MM.1S (cell line): ENCODE data around the gene TRIM63.

Experiments
- DNase-seq: peaks from one replicate; pipeline ENCODE4 v3.0.0-alpha.2; 2015
- H2AFZ ChIP-seq: fragments of 300-600 bp; sonication (generic); 2 replicates; pipeline ENCODE4 v1.6.0; 2016; ENCODE audit warnings: antibody characterized with exemption, low read length
- H3F3A ChIP-seq: fragments of 300-600 bp; sonication (generic); 2 replicates; pipeline ENCODE4 v1.6.1; 2016; ENCODE audit warnings: mild to moderate bottlenecking, antibody characterized with exemption, low read length, moderate library complexity, mixed read lengths; ENCODE audit not compliant: insufficient read depth
- H3K27ac ChIP-seq: fragments of 300-600 bp; sonication (generic); 2 replicates; pipeline ENCODE4 v1.5.1; 2016; ENCODE audit warnings: mild to moderate bottlenecking, low read length
- H3K27me3 ChIP-seq: fragments of 300-600 bp; sonication (generic); replicated peaks from 2 replicates; pipeline ENCODE4 v1.6.0; 2016; ENCODE audit warnings: low read length; ENCODE audit not compliant: insufficient read depth
- H3K36me3 ChIP-seq: fragments of 300-600 bp; sonication (generic); replicated peaks from 2 replicates; pipeline ENCODE4 v1.6.1; 2016; ENCODE audit warnings: mild to moderate bottlenecking, low read length, mixed read lengths; ENCODE audit not compliant: insufficient read depth
- H3K4me1 ChIP-seq: fragments of 300-600 bp; sonication (generic); 2 replicates; pipeline ENCODE4 v1.6.1; 2016; ENCODE audit warnings: low read length, mixed read lengths
- H3K4me2 ChIP-seq: fragments of 300-600 bp; sonication (generic); 2 replicates; pipeline ENCODE4 v1.6.0; 2016; ENCODE audit warnings: low read depth, low read length
- H3K4me3 ChIP-seq: fragments of 300-600 bp; sonication (generic); 2 replicates; pipeline ENCODE4 v1.5.1; 2016; ENCODE audit warnings: low read length, mixed read lengths
- H3K79me2 ChIP-seq: fragments of 300-600 bp; sonication (generic); 2 replicates; pipeline ENCODE4 v1.6.1; 2016; ENCODE audit warnings: mixed run types, low read length, mixed read lengths
- H3K9ac ChIP-seq: fragments of 300-600 bp; sonication (generic); 2 replicates; pipeline ENCODE4 v1.6.1; 2016; ENCODE audit warnings: low read length, mixed read lengths
- H3K9me2 ChIP-seq: fragments of 300-600 bp; sonication (generic); replicated peaks from 2 replicates; pipeline ENCODE4 v1.6.1; 2016; ENCODE audit warnings: mild to moderate bottlenecking, low read length, mixed read lengths; ENCODE audit not compliant: insufficient read depth
- H3K9me3 ChIP-seq: fragments of 300-600 bp; sonication (generic); replicated peaks from 2 replicates; pipeline ENCODE4 v1.6.1; 2016; ENCODE audit warnings: mild to moderate bottlenecking, low read length, mixed read lengths; ENCODE audit not compliant: insufficient read depth
- H4K20me1 ChIP-seq: fragments of 300-600 bp; sonication (generic); 2 replicates; pipeline ENCODE4 v1.6.1; 2016; ENCODE audit warnings: mild to moderate bottlenecking, low read length, moderate library complexity, mixed read lengths; ENCODE audit not compliant: insufficient read depth
- EZH2 ChIP-seq: fragments of 300-600 bp; sonication (generic); optimal IDR thresholded peaks from 2 replicates; pipeline ENCODE3; 2017; ENCODE audit warnings: low read depth, mild to moderate bottlenecking, antibody characterized with exemption, low read length, mixed read lengths
- EZH2phosphoT487 ChIP-seq: fragments of 300-600 bp; sonication (generic); IDR thresholded peaks from 2 replicates; pipeline ENCODE4 v1.6.1; 2018; ENCODE audit warnings: antibody characterized with exemption, low read length
- TF ChIP-seq, protein P1 (sequence below): fragments of 300-600 bp; sonication (generic); IDR thresholded peaks from 2 replicates; pipeline ENCODE4 v1.5.1; 2016; ENCODE audit warnings: antibody characterized with exemption, low read length, mixed read lengths

Gene TRIM63

DNA sequence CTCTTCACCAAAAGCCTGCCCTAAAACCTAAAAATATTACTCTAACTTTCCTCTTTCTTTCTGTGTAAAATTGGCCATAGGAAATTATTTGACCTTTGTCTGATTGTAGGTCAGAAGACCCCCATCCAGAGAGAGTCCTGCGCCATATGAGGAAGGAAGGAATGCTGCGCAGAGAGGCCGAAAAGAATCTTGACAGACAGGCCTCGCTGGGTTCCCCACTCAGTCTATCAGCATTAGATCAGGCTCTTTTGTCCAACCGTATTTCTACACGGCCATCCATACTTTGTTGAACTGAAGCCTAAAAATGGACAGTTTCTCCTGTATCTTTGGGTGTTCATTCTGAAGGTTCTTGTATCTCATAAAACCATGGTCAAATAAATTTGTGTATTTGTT is 17.2 kb downstream of the TRIM63 start:
- Histone ChIP-seq H3K9me2 (no peaks in the 10 kb centered on the region), H3K36me3 (no peaks in the 10 kb centered on the region), H3K27ac (no peak overlapping the region), H3K4me2 (no peak overlapping the region), H3K79me2 (no peaks in the 10 kb centered on the region), H2AFZ (no peak overlapping the region), H3K4me3 (no peak overlapping the region), H3K4me1 (no peaks in the 10 kb centered on the region), H3K9me3 (no peaks in the 10 kb centered on the region), H3K9ac (no peak overlapping the region), H3F3A (no peaks in the 10 kb centered on the region), H4K20me1 (no peaks in the 10 kb centered on the region), H3K27me3 (peaks cover 53% of the 10 kb centered on the region)
- no peak for DNase-seq
- TF ChIP-seq EZH2phosphoT487 (no peak), EZH2 (no peak)
- TF ChIP-seq, protein P1, sequence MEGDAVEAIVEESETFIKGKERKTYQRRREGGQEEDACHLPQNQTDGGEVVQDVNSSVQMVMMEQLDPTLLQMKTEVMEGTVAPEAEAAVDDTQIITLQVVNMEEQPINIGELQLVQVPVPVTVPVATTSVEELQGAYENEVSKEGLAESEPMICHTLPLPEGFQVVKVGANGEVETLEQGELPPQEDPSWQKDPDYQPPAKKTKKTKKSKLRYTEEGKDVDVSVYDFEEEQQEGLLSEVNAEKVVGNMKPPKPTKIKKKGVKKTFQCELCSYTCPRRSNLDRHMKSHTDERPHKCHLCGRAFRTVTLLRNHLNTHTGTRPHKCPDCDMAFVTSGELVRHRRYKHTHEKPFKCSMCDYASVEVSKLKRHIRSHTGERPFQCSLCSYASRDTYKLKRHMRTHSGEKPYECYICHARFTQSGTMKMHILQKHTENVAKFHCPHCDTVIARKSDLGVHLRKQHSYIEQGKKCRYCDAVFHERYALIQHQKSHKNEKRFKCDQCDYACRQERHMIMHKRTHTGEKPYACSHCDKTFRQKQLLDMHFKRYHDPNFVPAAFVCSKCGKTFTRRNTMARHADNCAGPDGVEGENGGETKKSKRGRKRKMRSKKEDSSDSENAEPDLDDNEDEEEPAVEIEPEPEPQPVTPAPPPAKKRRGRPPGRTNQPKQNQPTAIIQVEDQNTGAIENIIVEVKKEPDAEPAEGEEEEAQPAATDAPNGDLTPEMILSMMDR, result no peak

DNA sequence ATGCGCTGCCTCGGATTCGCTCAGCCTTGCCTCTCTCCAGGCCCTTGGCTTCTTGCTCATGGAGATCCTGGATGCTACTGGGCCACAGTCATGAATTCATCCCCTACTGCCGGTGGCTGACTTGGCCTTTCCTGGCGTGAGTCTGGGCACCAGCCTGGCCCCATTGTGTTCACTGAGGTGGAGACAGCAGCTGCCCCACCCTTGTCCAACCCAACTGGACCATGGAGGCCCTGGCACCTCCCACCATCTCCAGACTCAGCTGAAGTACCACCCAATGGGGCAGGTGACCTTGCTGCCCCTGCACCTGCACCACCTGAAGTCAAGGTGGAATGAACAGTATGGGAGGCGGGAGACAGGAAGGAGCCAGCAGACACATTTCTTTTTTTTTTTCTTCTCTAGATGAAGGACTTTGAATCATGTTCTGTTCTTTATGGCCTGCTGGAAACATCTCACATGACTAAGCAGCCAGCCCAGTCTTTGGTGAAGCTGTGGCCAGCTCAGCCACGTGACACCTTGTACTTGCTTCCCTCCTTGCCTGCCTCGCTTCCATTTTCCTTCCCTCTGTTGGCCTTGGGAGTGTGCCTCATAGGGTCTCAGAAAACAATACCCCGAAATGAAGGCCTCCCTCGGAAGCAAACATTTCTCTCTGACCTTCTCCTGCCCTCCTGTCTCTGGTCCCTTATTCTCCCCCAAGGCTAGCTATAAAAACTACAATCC is 17.7 kb downstream of the TRIM63 start:
- no peaks in the 10 kb centered on the region for H3K36me3 ChIP-seq
- H3K9me3 ChIP-seq, result no peaks in the 10 kb centered on the region
- H3K27me3 ChIP-seq, result peaks cover 54% of the 10 kb centered on the region
- H4K20me1 ChIP-seq, result no peaks in the 10 kb centered on the region
- no peak overlapping the region for H2AFZ ChIP-seq
- TF ChIP-seq, protein P1, result no peak
- TF ChIP-seq EZH2phosphoT487, result no peak
- TF ChIP-seq EZH2, result no peak
- no peaks in the 10 kb centered on the region for H3K79me2 ChIP-seq
- H3K9ac ChIP-seq, result no peak overlapping the region
- DNase-seq, result no peak
- no peaks in the 10 kb centered on the region for H3F3A ChIP-seq
- H3K27ac ChIP-seq, result no peak overlapping the region
- H3K4me1 ChIP-seq, result no peaks in the 10 kb centered on the region
- H3K4me3 ChIP-seq, result no peak overlapping the region
- no peak overlapping the region for H3K4me2 ChIP-seq
- H3K9me2 ChIP-seq, result no peaks in the 10 kb centered on the region

DNA sequence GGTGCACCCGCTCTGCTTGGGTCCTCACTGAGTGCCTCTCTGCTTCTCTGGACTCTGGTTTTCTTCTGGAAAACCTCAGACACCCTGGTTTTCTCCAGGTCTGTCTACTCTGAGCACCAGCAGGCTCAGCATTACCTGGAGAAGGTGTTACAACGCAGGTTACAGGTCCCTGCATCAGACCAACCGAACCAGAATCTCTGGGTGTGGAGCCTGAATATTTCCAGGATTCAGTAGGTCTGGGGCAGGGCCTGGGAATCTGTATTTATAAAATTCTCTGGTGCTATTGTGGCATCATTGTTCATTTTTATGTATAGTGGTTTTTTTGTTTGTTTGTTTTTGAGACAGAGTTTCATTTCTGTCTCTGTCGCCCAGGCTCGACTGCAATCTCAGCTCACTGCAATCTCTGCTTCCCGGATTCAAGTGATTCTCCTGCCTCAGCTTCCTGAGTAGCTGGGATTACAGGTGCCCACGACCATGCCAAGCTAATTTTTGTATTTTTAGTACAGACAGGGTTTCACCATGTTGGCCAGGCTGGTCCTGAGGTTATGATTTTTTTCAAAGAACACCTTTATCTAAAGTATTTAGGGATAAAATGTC is 20.1 kb downstream of the TRIM63 start:
- Histone ChIP-seq H3K9ac (no peak overlapping the region), H3F3A (no peaks in the 10 kb centered on the region), H3K9me3 (no peaks in the 10 kb centered on the region), H3K4me2 (no peak overlapping the region), H2AFZ (no peak overlapping the region), H3K36me3 (no peaks in the 10 kb centered on the region), H3K27ac (no peak overlapping the region), H3K4me3 (no peak overlapping the region), H3K79me2 (no peaks in the 10 kb centered on the region), H4K20me1 (no peaks in the 10 kb centered on the region), H3K9me2 (no peaks in the 10 kb centered on the region), H3K4me1 (no peaks in the 10 kb centered on the region), H3K27me3 (peaks cover 78% of the 10 kb centered on the region)
- DNase-seq, result no peak
- TF ChIP-seq EZH2phosphoT487, result no peak
- TF ChIP-seq, protein P1, result no peak
- TF ChIP-seq EZH2, result no peak
